Transverse colon (tissue), 4 donors: ENCODE measurements around the gene ANKRD62. TPM values are rescaled to one million over a fixed set of nuclear protein-coding genes. Genes with fewer than 3 reads are reported as not detected.

Source experiments
- DNase-seq: peaks from one replicate; pipeline ENCODE4 v3.0.0-alpha.2; 2019
- H3K27ac ChIP-seq, 4 donors: fragments of 200-600 bp; sonication (generic); 2 replicates each; pipeline ENCODE4 v1.5.1; 2016 to 2018; ENCODE audit warnings: inconsistent platforms in 4 of 4
- H3K27me3 ChIP-seq: fragments of 200-600 bp; sonication (generic); 2 replicates; pipeline ENCODE4 v1.5.1; 2017; ENCODE audit warnings: inconsistent platforms
- H3K36me3 ChIP-seq, 4 donors: fragments of 200-600 bp; sonication (generic); 2 replicates each; pipeline ENCODE4 v1.5.1; 2017 to 2019; ENCODE audit warnings: inconsistent platforms in 4 of 4
- H3K4me1 ChIP-seq, 4 donors: fragments of 200-600 bp; sonication (generic); 2 replicates each; pipeline ENCODE4 v1.5.1; 2017 to 2020; ENCODE audit warnings: inconsistent platforms in 4 of 4
- H3K4me3 ChIP-seq, 4 donors: fragments of 200-600 bp; sonication (generic); 1 replicate in 1 of 4; 2 replicates in 3 of 4; pipeline versions ENCODE4 v1.5.1 to v1.6.1; 2017 to 2019; ENCODE audit warnings: inconsistent platforms in 4 of 4
- H3K9me3 ChIP-seq, 2 donors: fragments of 200-600 bp; sonication (generic); 2 replicates each; pipeline ENCODE4 v1.5.1; 2017 to 2019; ENCODE audit warnings: inconsistent platforms in 2 of 2
- CTCF ChIP-seq, 5 experiments: fragments of 200-600 bp in 3 of 5; fragments of 450-650 bp in 2 of 5; sonication (generic) in 3 of 5; IDR thresholded peaks; 1 replicate in 2 of 5; 2 replicates in 3 of 5; pipeline ENCODE4 v1.5.1; 2016 to 2017; ENCODE audit warnings: antibody characterized with exemption in 5 of 5, inconsistent platforms in 3 of 5, mild to moderate bottlenecking in 2 of 5, moderate library complexity in 1 of 5
- EP300 ChIP-seq: sonication (generic); formaldehyde crosslinking; IDR thresholded peaks from one replicate; pipeline ENCODE4 v1.6.1; 2017; ENCODE audit warnings: antibody characterized with exemption, low read depth
- POLR2A ChIP-seq: fragments of 450-650 bp; IDR thresholded peaks from one replicate; pipeline ENCODE4 v1.6.1; 2016; ENCODE audit warnings: antibody characterized with exemption, mild to moderate bottlenecking, moderate library complexity
- POLR2AphosphoS5 ChIP-seq, 3 donors: sonication (generic); formaldehyde crosslinking; IDR thresholded peaks; one replicate each; pipeline ENCODE4 v1.6.1; 2016; ENCODE audit warnings: antibody characterized with exemption in 3 of 3
- WGBS, 2 donors: methylation state at CpG; one replicate each; pipeline ENCODE4 v1.1.5; 2018; ENCODE audit warnings: low coverage in 1 of 2; 5-methylcytosine and 5-hydroxymethylcytosine counted together
- in situ Hi-C, 4 donors: fragments of 200-750 bp; cut with MboI; loops; one replicate each; pipeline versions ENCODE4 v1.15.0 to v1.15.1; 2017; ENCODE audit warnings: low sequenced_read_pairs in 3 of 4, low pct_ligation_motif_present in 1 of 4, low pct_unique_long_range_greater_than_20kb in 1 of 4
- intact Hi-C: fragments of 100-400 bp; cut with DNase I; formaldehyde crosslinking; loops from one replicate; pipeline ENCODE4 v1.15.1; 2023; ENCODE audit warnings: low total_unique reads
- total RNA-seq, 4 donors: library from RNA; depleted of rRNA; stranded (reverse); fragments of >200 nt; gene quantifications; one replicate each; pipeline ENCODE4 v1.1.0, GENCODE V29; 2016

ANKRD62 gene
- total RNA-seq, 4 donors from 2014 or later, result 0.20 to 1.4 (median 0.32) TPM; not detected in 1

GRCh38 chr18:12099160-12099559 lies 5.5 kb downstream of the ANKRD62 start:
- Histone ChIP-seq H3K36me3 (no peaks in the 10 kb centered on the region), H3K27ac (no peak overlapping the region), H3K27me3 (no peaks in the 10 kb centered on the region), H3K4me1 (no peaks in the 10 kb centered on the region), H3K9me3 (no peaks in the 10 kb centered on the region), H3K4me3 (no peak overlapping the region)
- DNase-seq, result no peak
- in situ Hi-C loops, result loop anchor here in 2 of 4 donors (10.0 kb wide), 2 partner anchors 136 to 146 kb away; no protein-coding TSS in a partner anchor
- TF ChIP-seq POLR2AphosphoS5 (IDR thresholded peaks at IDR 0.05), result no peak
- TF ChIP-seq EP300, result no peak
- TF ChIP-seq CTCF (IDR thresholded peaks at IDR 0.05), result no peak
- no peak for TF ChIP-seq POLR2A
- intact Hi-C loops, result no loop called here

- intact Hi-C loops, result no loop called here
- WGBS, 2 donors, result 87 to 92% methylated on average over 1 of the region's 1 CpG
Measured at GRCh38 chr18:12101266-12101665, 7.6 kb downstream of the ANKRD62 start.

GRCh38 chr18:12102136-12102842 lies 8.6 kb downstream of the ANKRD62 start:
- no peaks in the 10 kb centered on the region for H3K4me1 ChIP-seq
- in situ Hi-C loops, result no loop called here
- no peaks in the 10 kb centered on the region for H3K36me3 ChIP-seq
- no peak for DNase-seq
- 43 to 50% methylated on average over 3 to 13 of the region's 13 CpGs for WGBS, 2 donors
- intact Hi-C loops, result no loop called here
- no peaks in the 10 kb centered on the region for H3K9me3 ChIP-seq
- no peak overlapping the region for H3K4me3 ChIP-seq
- no peak overlapping the region for H3K27ac ChIP-seq
- TF ChIP-seq POLR2AphosphoS5 (IDR thresholded peaks at IDR 0.05) (no peak), CTCF (IDR thresholded peaks at IDR 0.05) (no peak), POLR2A (no peak), EP300 (no peak)
- no peaks in the 10 kb centered on the region for H3K27me3 ChIP-seq

More at GRCh38 chr18:12101266-12101665, 7.6 kb downstream of the ANKRD62 start:
- no peak for TF ChIP-seq CTCF (IDR thresholded peaks at IDR 0.05)
- no peaks in the 10 kb centered on the region for H3K4me1 ChIP-seq
- no peaks in the 10 kb centered on the region for H3K36me3 ChIP-seq
- DNase-seq, result no peak
- H3K27me3 ChIP-seq, result no peaks in the 10 kb centered on the region
- H3K27ac ChIP-seq, result no peak overlapping the region
- in situ Hi-C loops, result no loop called here
- no peaks in the 10 kb centered on the region for H3K9me3 ChIP-seq
- no peak overlapping the region for H3K4me3 ChIP-seq

GRCh38 chr18:12106471-12106870 lies 12.8 kb downstream of the ANKRD62 start:
- intact Hi-C loops, result no loop called here
- in situ Hi-C loops, result no loop called here
- Histone ChIP-seq H3K4me1 (no peaks in the 10 kb centered on the region), H3K9me3 (no peaks in the 10 kb centered on the region), H3K27me3 (no peaks in the 10 kb centered on the region), H3K27ac (no peak overlapping the region), H3K36me3 (no peaks in the 10 kb centered on the region), H3K4me3 (no peak overlapping the region)
- WGBS, 2 donors, result 91 to 95% methylated on average over 2 of the region's 2 CpGs
- no peak for DNase-seq
- TF ChIP-seq POLR2A, result no peak
- no peak for TF ChIP-seq CTCF (IDR thresholded peaks at IDR 0.05)
- TF ChIP-seq POLR2AphosphoS5 (IDR thresholded peaks at IDR 0.05), result no peak
- TF ChIP-seq EP300, result no peak
